HCT116 (cell line): ENCODE data around the gene CLDN9. TPM values are rescaled to one million over a fixed set of nuclear protein-coding genes. Genes with fewer than 3 reads are reported as not detected.

ENCODE experiments used
- ATAC-seq: fragments of 200-7000 bp; cut with Tn5 transposase; 2 replicates; pipeline ENCODE4 v1.9.1; 2020; ENCODE audit warnings: mild to moderate bottlenecking, moderate library complexity
- BruUV-seq: library from RNA; stranded (reverse); fragments of 400-500 nt; replicated peaks from 2 replicates; lab custom pipeline; 2021; lab: Mats Ljungman, UMichigan
- CTCF ChIA-PET: fragments of 300-600 bp; sonication (Branson Sonifier 250); formaldehyde crosslinking; loops from one replicate; lab custom pipeline; 2021; ENCODE audit warnings: antibody characterized with exemption; lab: Charles Lee
- POLR2A ChIA-PET: fragments of 300-600, 350-600 bp; sonication (Branson Sonifier 250); formaldehyde crosslinking; loops from one replicate; lab custom pipeline; 2021; ENCODE audit warnings: antibody characterized with exemption; lab: Charles Lee
- RAD21 ChIA-PET, 2 experiments: fragments of 300-600 bp; sonication (Branson Sonifier 250); formaldehyde crosslinking; loops; one replicate each; lab custom pipeline; 2023; ENCODE audit warnings: low total read pairs in 2 of 2; ENCODE audit not compliant: uncharacterized antibody in 2 of 2, unreplicated experiment in 2 of 2, low non-redundant PET in 1 of 2; lab: Charles Lee
- DNase-seq: peaks from one replicate; pipeline ENCODE4 v3.0.0-alpha.2; 2010; ENCODE audit warnings: low read depth, low spot score
- H2AFZ ChIP-seq: fragments of 200-600 bp; shearing (Covaris generic), sonication (generic); 2 replicates; pipeline ENCODE4 v1.6.1; 2017; ENCODE audit warnings: low read depth, mixed run types, mixed read lengths, antibody characterized with exemption, low read length; ENCODE audit not compliant: poor library complexity, severe bottlenecking
- H3K27ac ChIP-seq: 2 replicates; pipeline ENCODE4 v1.5.1; 2012; ENCODE audit warnings: low read depth, low read length
- H3K27me3 ChIP-seq: fragments of 200-600 bp; sonication (generic); 2 replicates; pipeline ENCODE4 v1.6.1; 2016; ENCODE audit warnings: mixed run types, low read length, mixed read lengths; ENCODE audit not compliant: insufficient read depth
- H3K36me3 ChIP-seq, 2 experiments: fragments of 200-500 bp in 1 of 2; fragments of 200-600 bp in 1 of 2; sonication (Bioruptor generic) in 1 of 2; sonication (generic) in 1 of 2; 2 replicates each; pipeline versions ENCODE4 v1.5.1 to v1.6.1; 2014 to 2016; ENCODE audit warnings: low read length in 2 of 2, inconsistent platforms in 1 of 2, mixed read lengths in 1 of 2, mixed run types in 1 of 2; ENCODE audit not compliant: insufficient read depth in 2 of 2, control insufficient read depth in 1 of 2
- H3K4me1 ChIP-seq, 2 experiments: fragments of 200-600 bp in 1 of 2; sonication (generic) in 1 of 2; 2 replicates each; pipeline versions ENCODE4 v1.5.1 to v1.6.1; 2012 to 2017; ENCODE audit warnings: low read length in 2 of 2, inconsistent platforms in 1 of 2, mild to moderate bottlenecking in 1 of 2, mixed read lengths in 1 of 2, mixed run types in 1 of 2, moderate library complexity in 1 of 2; ENCODE audit not compliant: insufficient read depth in 2 of 2, control insufficient read depth in 1 of 2
- H3K4me2 ChIP-seq: fragments of 200-600 bp; sonication (generic); 2 replicates; pipeline ENCODE4 v1.6.1; 2017; ENCODE audit warnings: mixed run types, low read length, mixed read lengths
- H3K4me3 ChIP-seq, 2 experiments: fragments of 200-600 bp in 1 of 2; sonication (generic) in 1 of 2; replicated peaks in 1 of 2; 2 replicates each; pipeline ENCODE4 v1.5.1; 2011 to 2016; ENCODE audit warnings: low read length in 2 of 2, control low read depth in 1 of 2, low read depth in 1 of 2, mild to moderate bottlenecking in 1 of 2, mixed read lengths in 1 of 2, mixed run types in 1 of 2
- H3K79me2 ChIP-seq: fragments of 200-600 bp; sonication (generic); 2 replicates; pipeline ENCODE4 v1.6.1; 2017; ENCODE audit warnings: mild to moderate bottlenecking, mixed run types, low read length, moderate library complexity, mixed read lengths; ENCODE audit not compliant: insufficient read depth
- H3K9ac ChIP-seq: fragments of 200-600 bp; sonication (generic); 2 replicates; pipeline ENCODE4 v1.6.1; 2016; ENCODE audit warnings: low read length, mixed read lengths
- H3K9me2 ChIP-seq: fragments of 200-600 bp; sonication (generic), shearing (Covaris generic); 2 replicates; pipeline ENCODE4 v1.6.1; 2017; ENCODE audit warnings: mixed run types, mild to moderate bottlenecking, moderate library complexity; ENCODE audit not compliant: insufficient read depth
- H3K9me3 ChIP-seq, 2 experiments: fragments of 200-500 bp in 1 of 2; fragments of 200-600 bp in 1 of 2; sonication (Bioruptor generic) in 1 of 2; sonication (generic) in 1 of 2; 2 replicates each; pipeline ENCODE4 v1.6.1; 2014 to 2017; ENCODE audit warnings: low read length in 2 of 2, mixed read lengths in 2 of 2, inconsistent platforms in 1 of 2, low read depth in 1 of 2, mild to moderate bottlenecking in 1 of 2, mixed run types in 1 of 2, moderate library complexity in 1 of 2; ENCODE audit not compliant: control insufficient read depth in 1 of 2, insufficient read depth in 1 of 2
- H4K20me1 ChIP-seq: fragments of 200-600 bp; sonication (generic), shearing (Covaris generic); 2 replicates; pipeline ENCODE4 v1.6.1; 2017; ENCODE audit warnings: mixed run types, mild to moderate bottlenecking, moderate library complexity; ENCODE audit not compliant: insufficient read depth
- CEBPB ChIP-seq: IDR thresholded peaks from 2 replicates; pipeline ENCODE4 v1.6.1; 2012; ENCODE audit warnings: low read depth
- CTCF ChIP-seq, 3 experiments: fragments of 200-600 bp in 1 of 3; sonication (generic) in 1 of 3; IDR thresholded peaks in 2 of 3; conservative IDR thresholded peaks in 1 of 3; 2 replicates each; pipeline ENCODE4 v1.5.1; 2012 to 2017; ENCODE audit warnings: low read depth in 2 of 3, low read length in 2 of 3, antibody characterized with exemption in 1 of 3, borderline replicate concordance in 1 of 3, control low read depth in 1 of 3, mild to moderate bottlenecking in 1 of 3, mixed read lengths in 1 of 3, mixed run types in 1 of 3, moderate library complexity in 1 of 3; ENCODE audit not compliant: insufficient read depth in 1 of 3
- EZH2phosphoT487 ChIP-seq: fragments of 200-600 bp; IDR thresholded peaks from 2 replicates; pipeline ENCODE4 v1.6.1; 2018; ENCODE audit warnings: antibody characterized with exemption, borderline replicate concordance
- JUND ChIP-seq: IDR thresholded peaks from 2 replicates; pipeline ENCODE4 v1.6.1; 2012
- POLR2A ChIP-seq: IDR thresholded peaks from 2 replicates; pipeline ENCODE4 v1.7.0; 2011; ENCODE audit warnings: borderline replicate concordance; ENCODE audit not compliant: insufficient read depth, insufficient read length; ENCODE audit errors: extremely low read depth
- REST ChIP-seq: IDR thresholded peaks from 2 replicates; pipeline ENCODE4 v1.6.1; 2012; ENCODE audit warnings: low read depth
- SRF ChIP-seq: IDR thresholded peaks from 2 replicates; pipeline ENCODE4 v1.6.1; 2012; ENCODE audit warnings: low read depth
- TCF7L2 ChIP-seq: IDR thresholded peaks from 2 replicates; pipeline ENCODE4 v1.7.0; 2011; ENCODE audit warnings: borderline replicate concordance, inconsistent platforms; ENCODE audit not compliant: insufficient read depth, insufficient read length; ENCODE audit errors: extremely low read depth
- YY1 ChIP-seq: IDR thresholded peaks from 2 replicates; pipeline ENCODE4 v1.6.1; 2011; ENCODE audit warnings: low read length, low read depth, moderate library complexity, mild to moderate bottlenecking; ENCODE audit not compliant: insufficient replicate concordance; ENCODE audit errors: extremely low read depth
- ZFX ChIP-seq: fragments of 450-650 bp; IDR thresholded peaks from 2 replicates; pipeline ENCODE4 v1.6.1; 2017
- intact Hi-C: fragments of 100-400 bp; cut with micrococcal nuclease; formaldehyde crosslinking; loops from 2 replicates; pipeline ENCODE4 v1.10.0; 2022
- total RNA-seq: library from RNA; stranded (reverse); gene quantifications from one replicate; pipeline ENCODE4 v1.2.1, GENCODE V29; 2021; ENCODE audit not compliant: unreplicated experiment
- TF ChIP-seq, protein P1 (sequence below): IDR thresholded peaks from 2 replicates; pipeline ENCODE4 v1.6.1; 2011; ENCODE audit warnings: mild to moderate bottlenecking, low read length, moderate library complexity; ENCODE audit not compliant: insufficient replicate concordance; ENCODE audit errors: extremely low read depth

CLDN9 gene
- total RNA-seq, 1 experiment from 2014 or later: 0.76 TPM

- RAD21 ChIA-PET: no interaction called here
- Histone ChIP-seq H3K4me3 (no peak overlapping the region), H3K36me3 (no peaks in the 10 kb centered on the region), H3K9ac (no peak overlapping the region), H3K27ac (no peak overlapping the region), H3K4me1 (peaks cover 11 to 28% of the 10 kb centered on the region in 2 experiments), H3K27me3 (no peaks in the 10 kb centered on the region), H3K79me2 (no peaks in the 10 kb centered on the region), H3K9me3 (no peaks in the 10 kb centered on the region), H2AFZ (no peak overlapping the region), H4K20me1 (no peaks in the 10 kb centered on the region), H3K4me2 (no peak overlapping the region), H3K9me2 (no peaks in the 10 kb centered on the region)
- BruUV-seq: no TSS peak
- POLR2A ChIA-PET: no interaction called here
- ATAC-seq (no peak), DNase-seq (no peak)
- no peak for TF ChIP-seq CEBPB
- TF ChIP-seq REST: no peak
- no peak for TF ChIP-seq POLR2A
- TF ChIP-seq EZH2phosphoT487: no peak
- no peak for TF ChIP-seq JUND
- TF ChIP-seq SRF: no peak
- TF ChIP-seq TCF7L2: no peak
- TF ChIP-seq, protein P1, sequence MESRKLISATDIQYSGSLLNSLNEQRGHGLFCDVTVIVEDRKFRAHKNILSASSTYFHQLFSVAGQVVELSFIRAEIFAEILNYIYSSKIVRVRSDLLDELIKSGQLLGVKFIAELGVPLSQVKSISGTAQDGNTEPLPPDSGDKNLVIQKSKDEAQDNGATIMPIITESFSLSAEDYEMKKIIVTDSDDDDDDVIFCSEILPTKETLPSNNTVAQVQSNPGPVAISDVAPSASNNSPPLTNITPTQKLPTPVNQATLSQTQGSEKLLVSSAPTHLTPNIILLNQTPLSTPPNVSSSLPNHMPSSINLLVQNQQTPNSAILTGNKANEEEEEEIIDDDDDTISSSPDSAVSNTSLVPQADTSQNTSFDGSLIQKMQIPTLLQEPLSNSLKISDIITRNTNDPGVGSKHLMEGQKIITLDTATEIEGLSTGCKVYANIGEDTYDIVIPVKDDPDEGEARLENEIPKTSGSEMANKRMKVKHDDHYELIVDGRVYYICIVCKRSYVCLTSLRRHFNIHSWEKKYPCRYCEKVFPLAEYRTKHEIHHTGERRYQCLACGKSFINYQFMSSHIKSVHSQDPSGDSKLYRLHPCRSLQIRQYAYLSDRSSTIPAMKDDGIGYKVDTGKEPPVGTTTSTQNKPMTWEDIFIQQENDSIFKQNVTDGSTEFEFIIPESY: no peak
- no peak for TF ChIP-seq YY1
- no peak for TF ChIP-seq CTCF (IDR thresholded peaks at IDR 0.05 in 2 of 3, conservative IDR thresholded peaks at IDR 0.05 in 1 of 3; ENCODE audit: borderline replicate concordance in 1 of 3, insufficient read depth in 1 of 3, low read depth in 2 of 3, low read length in 2 of 3)
- no peak for TF ChIP-seq ZFX
- intact Hi-C loops: no loop called here
- CTCF ChIA-PET: no interaction called here
Measured at GRCh38 chr16:2992383-2993081, 20.2 kb upstream of the CLDN9 start.
